ENCODE measurements around the gene WAS.
"Not testable (repeated sequence)": the region's sequence is repeated elsewhere in the genome, so short reads cannot be mapped to it uniquely, and the experiment has no call there.

WAS gene

GRCh38 chrX:48663241-48663640, 20.4 kb upstream of the WAS start:
- no peak for DNase-seq (ENCODE audit: low spot score)
- no peak overlapping the region for H3K4me3 ChIP-seq
- TF ChIP-seq CTCF (IDR thresholded peaks at IDR 0.05): no peak

GRCh38 chrX:48664156-48664555, 19.4 kb upstream of the WAS start:
- Histone ChIP-seq H3K4me3 (no peak overlapping the region), H3K27ac (no peak overlapping the region)
- TF ChIP-seq CTCF (IDR thresholded peaks at IDR 0.05): no peak
- DNase-seq (ENCODE audit: low spot score): no peak

More at GRCh38 chrX:48663241-48663640, 20.4 kb upstream of the WAS start:
- H3K27ac ChIP-seq: no peak overlapping the region

GRCh38 chrX:48665991-48666390, 17.6 kb upstream of the WAS start:
- DNase-seq (ENCODE audit: low spot score): no peak
- no peak overlapping the region for H3K27ac ChIP-seq
- no peak for TF ChIP-seq CTCF (IDR thresholded peaks at IDR 0.05)
- no peak overlapping the region for H3K4me3 ChIP-seq

- TF ChIP-seq CTCF (IDR thresholded peaks at IDR 0.05): no peak
- Histone ChIP-seq H3K4me3 (no peak overlapping the region), H3K27ac (no peak overlapping the region)
- DNase-seq (ENCODE audit: low spot score): no peak
Measured at GRCh38 chrX:48666649-48667048, 16.9 kb upstream of the WAS start.

DNA sequence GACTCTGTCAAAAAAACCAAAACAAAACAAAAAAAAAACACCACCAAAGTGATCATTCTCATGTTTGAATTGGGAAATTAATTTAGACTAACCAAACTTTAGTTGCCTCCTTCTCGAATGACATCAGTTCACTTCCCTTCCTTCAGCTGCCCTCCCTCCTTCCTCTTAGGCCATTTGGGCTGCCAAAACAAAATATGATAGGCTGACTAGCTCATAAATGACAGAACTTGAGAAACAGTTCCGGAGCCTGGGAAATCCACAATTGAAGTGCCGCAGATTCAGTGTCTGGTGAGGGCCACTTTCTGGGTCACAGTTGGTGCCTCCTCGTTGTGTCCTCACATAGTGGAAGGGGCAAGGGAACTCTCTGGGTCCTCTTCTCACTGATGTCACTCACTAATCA, 16.1 kb upstream of the WAS start:
- Histone ChIP-seq H3K27ac (no peak overlapping the region), H3K4me3 (no peak overlapping the region)
- no peak for TF ChIP-seq CTCF (IDR thresholded peaks at IDR 0.05)
- no peak for DNase-seq (ENCODE audit: low spot score)

GRCh38 chrX:48668187-48668586, 15.4 kb upstream of the WAS start:
- not testable (repeated sequence) for DNase-seq (ENCODE audit: low spot score); H3K4me3 ChIP-seq; H3K27ac ChIP-seq

- peak; percentile 91 for DNase-seq (ENCODE audit: low spot score)
- no peak for TF ChIP-seq CTCF (IDR thresholded peaks at IDR 0.05)
- Histone ChIP-seq H3K4me3 (peak overlapping the region; percentile 72), H3K27ac (peak overlapping the region; percentile 59 to 82)
Measured at GRCh38 chrX:48676106-48676892, 7.3 kb upstream of the WAS start.

Data from coronary artery (tissue), 2 donors.